ENCODE data around the gene BABAM2.
A peak's percentile ranks its signal among the peaks of the same experiment; 100 is the strongest.
"Not testable (repeated sequence)": the region's sequence is repeated elsewhere in the genome, so short reads cannot be mapped to it uniquely, and the experiment has no call there.

BABAM2 gene

GRCh38 chr2:28108143-28108542 is 217.6 kb downstream of the BABAM2 start:
- no peak for TF ChIP-seq CTCF (conservative IDR thresholded peaks at IDR 0.05; ENCODE audit: low read depth, low read length)
- DNase-seq (ENCODE audit: low read depth) = no peak
- H3K4me3 ChIP-seq (ENCODE audit: low read depth, low read length) = no peak overlapping the region

DNA sequence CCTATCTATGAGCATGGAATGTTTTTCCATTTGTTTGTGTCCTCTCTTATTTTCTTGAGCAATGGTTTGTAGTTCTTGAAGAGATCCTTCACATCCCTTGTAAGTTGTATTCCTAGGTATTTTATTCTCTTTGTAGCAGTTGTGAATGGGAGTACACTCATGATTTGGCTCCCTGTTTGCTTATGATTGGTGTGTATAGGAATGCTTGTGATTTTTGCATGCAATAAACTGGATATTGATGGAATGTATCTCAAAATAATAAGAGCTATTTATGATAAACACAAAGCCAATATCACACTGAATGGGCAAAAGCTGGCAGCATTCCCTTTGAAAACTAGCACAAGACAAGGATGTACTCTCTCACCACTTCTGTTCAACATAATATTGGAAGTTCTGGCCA is 223.2 kb downstream of the BABAM2 start:
- not testable (repeated sequence) for H3K4me3 ChIP-seq (ENCODE audit: low read depth, low read length); DNase-seq (ENCODE audit: low read depth)

- H3K4me3 ChIP-seq (ENCODE audit: low read depth, low read length) = no peak overlapping the region
- no peak for DNase-seq (ENCODE audit: low read depth)
- no peak for TF ChIP-seq CTCF (conservative IDR thresholded peaks at IDR 0.05; ENCODE audit: low read depth, low read length)
These were observed 226.6 kb downstream of the BABAM2 start for GRCh38 chr2:28117104-28117596.

DNA sequence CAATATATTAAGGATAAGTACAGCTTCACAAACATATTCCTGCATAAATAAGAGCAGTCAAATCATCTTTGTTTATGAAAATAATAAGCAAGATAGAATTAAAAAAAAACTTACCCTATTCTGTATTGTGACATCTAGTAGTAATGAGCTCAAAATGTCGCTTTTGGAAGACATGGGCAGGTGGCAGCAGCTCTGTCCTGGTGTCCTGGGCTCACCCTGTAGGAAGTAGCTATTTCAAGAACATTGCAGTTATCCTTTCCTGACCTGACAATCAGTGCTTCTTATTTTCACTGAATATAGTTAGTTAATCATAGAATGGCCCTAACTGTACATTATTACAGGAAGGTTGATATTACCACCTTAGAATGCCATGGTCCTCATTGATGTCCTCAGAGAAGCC is 229.1 kb downstream of the BABAM2 start:
- no peak for TF ChIP-seq CTCF (conservative IDR thresholded peaks at IDR 0.05; ENCODE audit: low read depth, low read length)
- no peak for DNase-seq (ENCODE audit: low read depth)
- no peak overlapping the region for H3K4me3 ChIP-seq (ENCODE audit: low read depth, low read length)

GRCh38 chr2:28128281-28128950 is 237.9 kb downstream of the BABAM2 start:
- DNase-seq (ENCODE audit: low read depth) = no peak
- TF ChIP-seq CTCF (conservative IDR thresholded peaks at IDR 0.05; ENCODE audit: low read depth, low read length) = no peak
- H3K4me3 ChIP-seq (ENCODE audit: low read depth, low read length) = no peak overlapping the region

DNA sequence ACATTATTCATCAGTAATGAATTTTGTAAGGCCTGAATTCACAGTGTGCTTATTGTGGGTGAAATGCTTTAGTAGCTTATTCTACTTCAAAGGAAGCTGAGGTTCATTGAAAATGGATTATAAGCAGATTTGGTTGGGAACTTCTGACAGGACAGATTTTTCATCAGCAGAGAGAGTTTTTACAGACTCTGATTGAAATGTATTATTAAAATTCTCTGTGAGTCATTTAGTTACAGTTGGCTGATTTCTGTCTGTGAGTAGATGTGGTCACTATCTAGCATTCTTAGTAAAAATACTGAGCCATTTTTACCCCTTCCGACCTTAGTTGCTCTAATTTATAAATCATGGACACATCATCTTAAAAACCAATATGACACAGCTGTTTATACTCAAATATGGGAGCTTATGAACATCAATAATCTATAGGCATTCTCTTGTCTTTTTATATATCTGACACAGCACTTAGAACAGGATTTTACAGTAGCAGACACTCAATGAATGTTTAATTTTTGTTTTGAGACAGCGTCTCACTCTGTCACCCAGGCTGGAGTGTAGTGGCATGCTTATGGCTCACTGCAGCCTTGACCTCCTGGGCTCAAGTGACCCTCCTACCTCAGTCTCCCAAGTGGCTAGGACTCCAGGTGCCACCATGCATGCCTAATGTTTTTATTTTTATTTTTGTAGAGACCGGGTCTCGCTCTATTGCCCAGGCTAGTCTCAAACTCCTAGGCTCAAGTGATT is 239.6 kb downstream of the BABAM2 start:
- DNase-seq (ENCODE audit: low read depth) = peak; percentile 33
- TF ChIP-seq CTCF (conservative IDR thresholded peaks at IDR 0.05; ENCODE audit: low read depth, low read length) = no peak
- no peak overlapping the region for H3K4me3 ChIP-seq (ENCODE audit: low read depth, low read length)

DNA sequence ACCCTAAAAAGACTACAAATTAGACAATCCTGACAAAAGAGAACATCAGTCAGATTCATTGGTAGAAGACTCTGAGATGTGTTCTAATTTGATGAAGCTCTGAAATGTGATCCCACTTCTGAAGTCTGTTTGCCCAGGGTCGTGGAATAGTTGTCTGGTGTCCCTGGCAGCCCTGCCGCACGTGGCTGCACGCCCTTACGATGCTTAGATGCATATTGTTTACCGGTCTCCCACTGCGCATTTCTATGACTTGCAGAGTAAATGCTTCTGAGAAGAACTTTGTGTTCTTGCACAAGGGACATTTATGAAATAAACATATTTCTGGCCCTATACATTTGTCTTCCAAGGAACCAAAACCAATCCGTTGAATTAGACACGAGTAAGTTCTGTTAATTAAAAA is 243.2 kb downstream of the BABAM2 start:
- DNase-seq (ENCODE audit: low read depth) = no peak
- H3K4me3 ChIP-seq (ENCODE audit: low read depth, low read length) = no peak overlapping the region
- TF ChIP-seq CTCF (conservative IDR thresholded peaks at IDR 0.05; ENCODE audit: low read depth, low read length) = no peak
